SK-N-MC (cell line): ENCODE results near the gene LGI4.

Experiments
- DNase-seq: peaks from one replicate; pipeline ENCODE4 v3.0.0-alpha.2; 2011; ENCODE audit warnings: low read depth, low spot score
- H3K27ac ChIP-seq: fragments of 200-600 bp; sonication (generic); 2 replicates; pipeline ENCODE4 v1.5.1; 2016; ENCODE audit warnings: mixed run types
- H3K36me3 ChIP-seq: fragments of 200-600 bp; sonication (generic); 2 replicates; pipeline ENCODE4 v1.6.1; 2017; ENCODE audit warnings: antibody characterized with exemption, low read length, mixed read lengths; ENCODE audit not compliant: insufficient read depth
- H3K4me3 ChIP-seq: fragments of 200-600 bp; sonication (generic); 2 replicates; pipeline ENCODE4 v1.5.1; 2016
- H3K9ac ChIP-seq: fragments of 200-600 bp; sonication (generic); 2 replicates; pipeline ENCODE4 v1.8.0; 2017; ENCODE audit warnings: mixed run types, mixed read lengths; ENCODE audit not compliant: insufficient read length
- H3K9me3 ChIP-seq: fragments of 200-600 bp; sonication (generic); 2 replicates; pipeline ENCODE4 v1.6.1; 2017; ENCODE audit warnings: low read depth, mild to moderate bottlenecking, antibody characterized with exemption, low read length, moderate library complexity, mixed read lengths
- EZH2 ChIP-seq: fragments of 200-600 bp; sonication (generic); IDR thresholded peaks from one replicate; pipeline ENCODE4 v1.6.1; 2017; ENCODE audit warnings: antibody characterized with exemption
- FOXP2 ChIP-seq: optimal IDR thresholded peaks from 2 replicates; pipeline ENCODE3; 2011; ENCODE audit warnings: mild to moderate bottlenecking, moderate library complexity; ENCODE audit not compliant: insufficient read depth; ENCODE audit errors: extremely low read length, control extremely low read depth
- POLR2AphosphoS5 ChIP-seq: IDR thresholded peaks from 2 replicates; pipeline ENCODE4 v1.6.1; 2012; ENCODE audit warnings: mild to moderate bottlenecking, low read depth, low read length, borderline replicate concordance

LGI4 gene

GRCh38 chr19:35134601-35135242 is at the start of gene LGI4:
Gene LGI4 (minus strand): TSS chr19:35135059. CDS start chr19:35134680, 379 bp downstream.
- no peaks in the 10 kb centered on the region for H3K9me3 ChIP-seq
- H3K27ac ChIP-seq = no peak within 1 kb of the TSS
- TF ChIP-seq FOXP2 = no peak
- TF ChIP-seq POLR2AphosphoS5 = no peak
- TF ChIP-seq EZH2 = no peak
- DNase-seq = no peak
- no peaks in the 10 kb centered on the region for H3K36me3 ChIP-seq
- no peak within 1 kb of the TSS for H3K9ac ChIP-seq
- H3K4me3 ChIP-seq = no peak within 1 kb of the TSS

GRCh38 chr19:35184267-35184666 is 49.4 kb upstream of the LGI4 start:
- no peaks in the 10 kb centered on the region for H3K36me3 ChIP-seq
- no peak overlapping the region for H3K9ac ChIP-seq
- no peak for DNase-seq
- H3K27ac ChIP-seq = no peak overlapping the region
- no peaks in the 10 kb centered on the region for H3K9me3 ChIP-seq
- no peak overlapping the region for H3K4me3 ChIP-seq
- no peak for TF ChIP-seq FOXP2
- no peak for TF ChIP-seq POLR2AphosphoS5

GRCh38 chr19:35181387-35181786 is 46.5 kb upstream of the LGI4 start:
- TF ChIP-seq POLR2AphosphoS5 (no peak), FOXP2 (no peak), EZH2 (no peak)
- DNase-seq = no peak
- Histone ChIP-seq H3K4me3 (no peak overlapping the region), H3K9me3 (no peaks in the 10 kb centered on the region), H3K27ac (no peak overlapping the region), H3K9ac (no peak overlapping the region), H3K36me3 (no peaks in the 10 kb centered on the region)

GRCh38 chr19:35179830-35180229 is 45.0 kb upstream of the LGI4 start:
- Histone ChIP-seq H3K36me3 (no peaks in the 10 kb centered on the region), H3K9me3 (no peaks in the 10 kb centered on the region), H3K27ac (no peak overlapping the region), H3K4me3 (no peak overlapping the region), H3K9ac (no peak overlapping the region)
- no peak for TF ChIP-seq EZH2
- no peak for TF ChIP-seq FOXP2
- no peak for TF ChIP-seq POLR2AphosphoS5
- no peak for DNase-seq

GRCh38 chr19:35178701-35179100 is 43.8 kb upstream of the LGI4 start:
- H3K4me3 ChIP-seq = no peak overlapping the region
- no peak overlapping the region for H3K27ac ChIP-seq
- no peak for TF ChIP-seq POLR2AphosphoS5
- no peak for TF ChIP-seq EZH2
- no peak for TF ChIP-seq FOXP2
- no peaks in the 10 kb centered on the region for H3K9me3 ChIP-seq
- H3K9ac ChIP-seq = no peak overlapping the region
- no peak for DNase-seq
- H3K36me3 ChIP-seq = no peaks in the 10 kb centered on the region

DNA sequence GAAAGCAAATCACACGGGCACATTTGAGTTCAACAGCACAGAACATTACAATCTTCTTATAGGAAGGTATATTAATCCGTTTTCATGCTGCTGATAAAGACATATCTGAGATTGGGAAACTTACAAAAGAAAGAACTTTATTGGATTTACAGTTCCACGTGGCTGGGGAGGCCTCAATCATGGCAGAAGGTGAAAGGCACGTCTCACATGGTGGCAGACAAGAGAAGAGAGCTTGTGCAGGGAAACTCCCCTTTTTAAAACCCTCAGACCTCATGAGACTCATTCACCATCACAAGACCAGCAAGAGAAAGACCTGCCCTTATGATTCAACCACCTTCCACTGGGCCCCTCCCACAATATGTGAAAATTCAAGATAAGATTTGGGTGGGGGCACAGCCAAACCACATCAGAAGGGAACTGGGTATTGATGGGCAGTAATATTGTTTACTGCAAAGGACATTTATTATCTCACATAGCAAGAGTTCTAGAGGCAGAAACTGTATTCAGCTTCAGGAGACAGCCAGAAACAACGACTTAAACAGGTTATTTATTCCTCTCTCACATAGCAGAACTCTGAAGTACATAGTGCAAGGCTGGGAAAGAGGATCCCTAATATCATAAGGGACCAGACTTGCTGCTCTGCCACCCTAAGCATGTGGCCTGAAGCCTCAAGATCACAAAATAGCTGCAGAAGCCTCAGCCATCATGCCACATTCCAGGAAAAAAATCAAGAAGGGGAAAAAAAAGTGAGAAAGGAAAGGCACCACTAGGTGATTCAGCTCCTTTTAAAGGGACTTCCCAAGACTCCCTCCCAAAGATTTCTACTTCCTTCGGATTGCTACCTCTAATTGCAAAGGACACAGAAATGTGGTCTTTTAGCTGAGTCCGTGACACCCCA is 42.8 kb upstream of the LGI4 start:
- TF ChIP-seq EZH2 (no peak), FOXP2 (no peak), POLR2AphosphoS5 (no peak)
- Histone ChIP-seq H3K36me3 (no peaks in the 10 kb centered on the region), H3K9me3 (no peaks in the 10 kb centered on the region), H3K27ac (no peak overlapping the region), H3K4me3 (no peak overlapping the region), H3K9ac (no peak overlapping the region)
- no peak for DNase-seq

DNA sequence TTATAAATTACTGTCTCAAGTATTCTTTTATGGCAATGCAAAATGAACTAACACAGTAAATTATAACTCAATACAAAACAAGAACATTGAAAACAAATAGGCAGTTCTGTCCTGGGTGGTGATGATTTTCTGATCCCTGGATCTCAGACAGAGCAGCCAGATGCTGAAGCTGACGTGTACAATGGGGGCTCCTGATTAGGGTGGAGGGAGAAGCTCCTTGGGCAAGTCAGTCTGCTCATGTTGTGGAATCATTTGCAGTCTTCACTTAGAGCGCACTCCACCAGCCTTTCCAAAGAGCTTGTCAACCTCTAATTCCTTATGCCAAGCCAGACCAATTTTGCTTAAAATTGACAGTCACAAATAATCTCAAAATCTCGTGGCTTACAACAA is 41.3 kb upstream of the LGI4 start:
- H3K9me3 ChIP-seq = no peaks in the 10 kb centered on the region
- no peak overlapping the region for H3K27ac ChIP-seq
- no peak overlapping the region for H3K9ac ChIP-seq
- no peak for DNase-seq
- no peak for TF ChIP-seq POLR2AphosphoS5
- no peak for TF ChIP-seq FOXP2
- no peak for TF ChIP-seq EZH2
- no peaks in the 10 kb centered on the region for H3K36me3 ChIP-seq
- no peak overlapping the region for H3K4me3 ChIP-seq

DNA sequence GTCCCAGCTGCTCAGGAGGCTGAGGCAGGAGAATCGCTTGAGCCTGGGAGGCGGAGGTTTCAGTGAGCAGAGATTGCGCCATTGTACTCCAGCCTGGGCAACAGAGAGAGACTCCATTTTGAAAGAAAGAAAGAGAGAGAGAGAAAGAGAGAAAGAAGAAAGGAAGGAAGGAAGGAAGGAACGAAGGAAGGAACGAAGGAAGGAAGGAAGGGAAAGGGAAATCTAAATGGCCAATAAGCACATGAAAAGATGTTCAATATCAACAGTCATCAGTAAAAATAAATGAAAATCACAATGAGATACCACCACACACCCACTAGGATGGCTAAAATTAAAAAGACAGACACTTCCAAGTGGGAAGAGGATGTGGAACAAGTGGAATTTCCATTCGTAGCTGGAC is 39.4 kb upstream of the LGI4 start:
- Histone ChIP-seq H3K4me3 (no peak overlapping the region), H3K9ac (no peak overlapping the region), H3K36me3 (no peaks in the 10 kb centered on the region), H3K27ac (no peak overlapping the region), H3K9me3 (no peaks in the 10 kb centered on the region)
- no peak for TF ChIP-seq EZH2
- TF ChIP-seq POLR2AphosphoS5 = no peak
- no peak for TF ChIP-seq FOXP2
- DNase-seq = no peak
